NCI-H2081 treated with DMSO at 0.1 percent for 48 hours (cell line): ENCODE data around the gene CCDC27.

Source experiments
- DNase-seq: peaks from one replicate; lab custom pipeline; 2025; lab: John Stamatoyannopoulos, UW

The CCDC27 gene

DNA sequence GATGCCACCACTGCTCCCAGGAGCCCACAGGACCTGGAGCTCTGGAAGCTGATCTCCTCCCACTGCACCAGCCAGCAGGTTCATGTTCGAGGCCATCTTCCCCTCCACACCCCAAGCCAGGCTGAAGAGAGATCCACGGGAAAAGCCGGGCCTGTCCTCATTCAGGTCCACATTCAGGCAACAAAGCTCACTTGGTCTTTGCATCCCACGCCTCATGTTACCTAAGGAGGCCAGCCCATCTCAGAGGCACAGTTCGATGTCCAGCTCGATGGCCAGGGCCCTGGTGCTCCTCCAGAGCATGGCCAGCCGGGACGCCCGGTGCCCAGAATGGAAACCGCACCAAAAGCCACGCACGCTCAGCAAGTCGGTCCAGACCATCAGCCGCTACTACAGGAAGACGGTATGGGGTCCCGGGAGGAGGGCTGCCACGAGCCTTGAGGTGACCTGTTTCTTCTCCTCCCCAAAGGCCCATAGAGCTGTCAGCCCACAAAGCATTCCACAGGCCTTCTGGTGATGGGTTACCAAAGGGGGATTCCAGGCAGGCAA, at the start of gene CCDC27:
CCDC27 (plus strand) TSS at position 51 of the 546 bp plus-strand sequence; CDS start at position 83, 32 bp downstream.
- DNase-seq: no peak

DNA sequence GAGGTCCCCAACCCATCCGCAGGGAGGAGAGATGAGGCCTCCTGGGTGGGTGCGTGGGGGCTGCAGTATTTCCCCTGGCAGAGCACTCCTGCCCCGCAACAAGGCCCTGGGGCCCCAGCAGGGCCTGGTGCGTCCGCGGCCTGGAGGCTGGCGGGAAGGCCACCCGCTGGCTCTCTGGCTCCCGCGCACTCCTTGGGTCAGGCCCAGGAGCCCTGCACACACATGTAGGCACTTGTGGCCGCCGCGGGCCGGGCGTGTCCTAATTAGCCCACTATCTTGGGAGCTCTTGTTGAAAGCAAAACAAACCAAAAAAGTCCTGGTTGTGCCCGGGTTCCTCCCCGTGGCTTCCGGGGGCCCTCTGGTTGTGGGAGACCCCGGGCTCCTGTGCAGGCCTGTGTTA, 49.7 kb upstream of the CCDC27 start:
- no peak for DNase-seq

DNA sequence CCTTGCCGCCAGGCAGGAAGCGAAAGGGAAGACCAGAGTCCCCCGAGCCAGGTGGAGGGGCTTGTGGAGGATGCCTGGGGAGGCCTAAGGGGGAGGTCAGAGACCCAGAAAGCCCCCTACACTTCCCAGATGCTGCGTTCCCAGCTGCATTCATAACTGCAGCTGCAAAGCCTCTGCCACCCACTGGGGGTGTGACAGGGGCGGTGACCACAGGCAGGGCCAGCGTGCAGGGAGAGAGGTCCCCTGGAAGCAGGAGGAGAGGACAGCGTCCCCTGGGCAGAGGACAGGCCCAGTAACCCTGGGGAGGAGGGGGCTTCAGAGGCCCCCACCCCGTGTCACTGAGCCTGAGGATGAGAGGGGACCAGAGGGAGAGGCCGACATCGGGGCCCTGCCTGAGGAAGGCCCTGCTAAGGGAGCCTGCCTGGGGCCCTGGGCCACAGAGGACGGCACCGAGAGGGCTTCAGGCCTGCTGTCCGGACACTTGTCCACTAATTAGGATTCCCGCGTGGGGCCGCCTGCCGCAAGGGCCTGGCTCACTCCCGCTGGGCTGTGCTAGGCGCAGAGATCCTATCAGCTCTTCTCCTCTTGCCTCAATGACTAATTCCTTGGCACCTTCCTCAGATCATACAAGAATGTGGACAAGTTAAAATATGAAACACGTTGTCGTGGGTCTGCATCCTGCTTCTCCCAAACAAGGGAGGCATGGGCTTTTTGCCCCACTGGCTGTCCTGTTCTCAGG, 49.1 kb upstream of the CCDC27 start:
- no peak for DNase-seq

DNA sequence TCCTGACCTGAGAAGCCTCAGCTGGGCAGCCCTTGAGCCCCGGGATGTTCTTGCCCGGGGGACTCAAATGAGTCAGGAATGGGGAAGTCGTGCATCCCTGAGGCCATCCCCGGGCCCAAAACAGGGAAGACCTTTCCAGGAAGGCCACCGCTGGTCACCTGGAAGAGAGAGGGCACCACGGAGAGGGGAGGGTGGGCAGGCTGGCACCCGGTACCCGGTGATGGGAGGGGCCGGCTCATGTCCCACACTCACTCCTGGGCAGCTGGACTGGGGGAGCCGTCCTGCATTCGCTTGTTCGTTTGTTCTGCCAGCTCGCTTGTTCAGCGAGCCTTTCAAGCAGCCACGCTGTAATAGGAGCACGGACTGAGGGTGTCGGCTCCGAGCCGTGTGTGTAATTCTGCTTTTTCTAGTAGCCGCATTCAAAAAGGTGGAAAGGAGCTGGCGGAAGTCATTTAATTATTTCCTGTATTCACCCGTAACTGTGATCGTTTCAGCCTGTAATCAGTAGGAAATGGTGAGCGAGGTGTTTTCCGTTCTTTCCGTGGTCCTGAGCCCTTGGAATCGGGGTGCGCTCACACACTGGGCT, 48.4 kb upstream of the CCDC27 start:
- no peak for DNase-seq

DNA sequence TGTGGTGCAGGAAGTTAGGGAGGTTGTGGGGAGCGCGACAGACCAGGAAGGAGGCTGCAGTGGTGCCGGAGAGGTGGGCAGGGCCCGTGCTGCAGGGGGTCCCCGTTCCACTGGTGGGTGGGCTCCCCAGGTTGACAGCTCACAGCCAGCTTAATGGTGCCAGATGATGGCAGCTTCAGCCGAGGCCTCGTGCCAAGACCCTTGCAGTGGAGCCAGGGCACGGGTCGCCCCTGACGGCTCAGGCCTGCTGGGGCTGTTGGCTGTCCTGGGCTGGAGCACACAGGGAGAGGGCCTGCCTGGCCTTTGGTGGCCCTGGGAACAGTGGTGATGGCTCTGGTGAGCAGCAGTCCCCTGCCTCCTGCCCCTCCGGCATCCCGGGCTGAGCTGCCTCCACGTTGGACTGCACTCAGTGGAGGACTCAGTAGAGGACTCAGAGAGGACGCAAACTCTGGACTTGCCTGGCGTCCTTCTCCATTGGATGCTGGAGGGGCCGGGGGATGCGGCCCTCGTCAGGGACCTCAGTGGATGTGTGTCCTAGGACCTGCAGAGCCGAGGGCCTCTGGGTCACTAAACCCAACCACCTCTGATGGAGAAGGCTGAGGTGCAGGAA, 46.8 kb upstream of the CCDC27 start:
- DNase-seq: no peak

DNA sequence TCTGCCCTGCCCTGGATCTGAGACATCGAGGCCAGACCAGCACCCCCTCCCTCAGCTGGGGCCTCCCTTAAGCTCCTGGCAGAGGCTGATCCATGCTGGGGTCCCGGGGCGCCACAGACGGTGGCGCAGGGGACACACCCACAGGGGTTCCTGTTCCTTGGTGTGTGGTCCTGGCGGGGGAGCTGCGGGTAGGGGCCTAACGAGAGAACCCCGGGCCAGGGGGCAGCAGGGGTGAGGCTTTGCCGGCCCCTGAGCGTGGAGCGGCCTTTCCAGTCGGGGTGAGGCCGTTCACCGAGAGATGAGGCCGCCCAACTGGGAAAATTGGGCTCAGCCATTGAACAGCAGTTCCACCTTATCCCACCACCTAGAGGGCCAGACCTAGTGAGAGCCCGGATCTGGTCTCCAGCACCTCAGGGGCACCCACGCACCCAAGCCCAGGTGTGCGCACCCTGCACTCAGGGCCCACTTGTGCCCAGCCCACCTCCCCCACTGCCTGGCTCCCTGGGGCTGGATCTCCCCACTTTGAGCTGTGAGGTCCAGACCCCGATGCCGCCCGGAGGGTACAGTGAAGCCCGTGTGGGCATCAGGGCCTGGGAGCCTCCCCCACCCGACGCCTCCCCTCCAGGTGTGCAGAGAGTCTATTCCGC, 45.5 kb upstream of the CCDC27 start:
- DNase-seq: no peak

DNA sequence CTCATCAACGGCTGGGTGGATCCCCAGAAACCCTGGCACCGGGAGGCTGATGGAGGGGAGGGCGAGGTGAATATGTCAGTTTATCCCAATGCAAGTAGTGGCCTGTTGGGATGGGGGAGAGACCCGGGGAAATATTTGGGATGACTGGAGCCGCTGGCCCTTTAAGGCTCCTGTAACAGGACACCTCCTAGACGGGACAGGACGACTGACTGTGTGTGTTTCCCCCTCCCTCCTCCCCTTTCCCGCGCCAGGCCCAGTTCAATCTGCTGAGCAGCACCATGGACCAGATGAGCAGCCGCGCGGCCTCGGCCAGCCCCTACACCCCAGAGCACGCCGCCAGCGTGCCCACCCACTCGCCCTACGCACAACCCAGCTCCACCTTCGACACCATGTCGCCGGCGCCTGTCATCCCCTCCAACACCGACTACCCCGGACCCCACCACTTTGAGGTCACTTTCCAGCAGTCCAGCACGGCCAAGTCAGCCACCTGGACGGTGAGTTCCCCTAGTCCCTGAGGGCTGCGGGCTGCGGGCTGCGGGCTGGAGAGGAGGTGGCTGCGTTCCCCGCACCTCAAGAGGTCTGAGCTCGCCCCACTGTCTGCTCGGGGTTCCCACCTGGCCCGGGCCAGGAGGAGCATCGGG, 44.8 kb upstream of the CCDC27 start:
- no peak for DNase-seq

DNA sequence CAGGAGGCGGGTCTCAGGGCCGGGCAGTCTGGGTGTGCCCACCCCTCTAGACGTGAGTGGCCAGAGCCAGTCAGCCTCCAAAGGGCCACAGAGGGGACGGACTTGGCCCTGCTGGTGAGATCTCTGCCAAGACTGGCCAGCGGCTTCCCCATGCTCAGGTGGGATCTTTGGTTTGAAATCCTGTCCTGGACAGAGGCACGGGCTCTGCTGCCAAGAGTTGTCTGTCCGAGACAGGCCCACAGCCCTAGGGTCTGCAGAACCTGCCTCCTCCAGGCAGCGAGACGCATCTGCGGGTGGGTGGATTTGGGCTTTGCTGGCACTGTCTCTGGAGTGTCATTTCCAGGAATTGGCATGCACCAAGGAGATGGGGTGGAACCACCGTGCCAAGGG, 44.3 kb upstream of the CCDC27 start:
- no peak for DNase-seq

DNA sequence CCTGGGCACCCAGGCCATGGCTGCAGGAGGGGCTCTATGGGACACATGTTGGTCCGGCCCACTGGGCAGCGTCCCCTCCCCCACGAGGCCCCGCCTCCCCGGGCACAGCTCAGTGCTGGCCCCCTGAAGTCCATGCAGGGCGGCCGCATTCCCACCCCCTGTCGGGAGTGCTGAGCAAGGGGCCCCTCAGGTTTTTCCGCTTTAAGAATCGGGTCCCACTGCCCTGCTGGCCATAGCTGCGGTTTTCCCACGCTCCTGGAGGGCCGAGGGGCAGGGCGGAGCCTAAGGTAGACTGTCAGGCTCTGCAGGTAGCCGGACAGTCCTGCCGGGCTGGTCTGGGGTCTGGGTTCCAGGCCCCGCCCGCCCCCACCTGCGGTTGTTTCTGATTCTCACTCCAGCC, 43.5 kb upstream of the CCDC27 start:
- no peak for DNase-seq

DNA sequence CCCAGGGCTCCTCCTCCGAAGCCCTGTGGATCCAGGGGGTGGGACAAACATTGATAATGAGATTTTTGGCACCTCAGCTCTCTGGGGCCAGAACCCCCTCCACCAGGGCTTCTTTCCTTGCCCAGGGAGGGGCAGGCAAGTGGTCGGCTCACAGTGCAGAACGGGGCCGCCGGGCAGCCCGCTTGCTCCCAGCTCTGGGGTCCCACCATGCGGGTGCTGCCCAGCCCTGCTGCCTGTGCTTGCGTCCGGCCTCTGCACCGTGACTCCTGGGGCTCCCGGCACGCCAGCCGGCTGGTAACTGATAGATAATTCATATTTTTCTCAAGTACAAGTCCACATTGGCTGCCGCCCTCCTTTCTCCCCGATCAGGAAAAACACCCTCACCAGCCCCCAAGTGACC, 42.0 kb upstream of the CCDC27 start:
- no peak for DNase-seq

DNA sequence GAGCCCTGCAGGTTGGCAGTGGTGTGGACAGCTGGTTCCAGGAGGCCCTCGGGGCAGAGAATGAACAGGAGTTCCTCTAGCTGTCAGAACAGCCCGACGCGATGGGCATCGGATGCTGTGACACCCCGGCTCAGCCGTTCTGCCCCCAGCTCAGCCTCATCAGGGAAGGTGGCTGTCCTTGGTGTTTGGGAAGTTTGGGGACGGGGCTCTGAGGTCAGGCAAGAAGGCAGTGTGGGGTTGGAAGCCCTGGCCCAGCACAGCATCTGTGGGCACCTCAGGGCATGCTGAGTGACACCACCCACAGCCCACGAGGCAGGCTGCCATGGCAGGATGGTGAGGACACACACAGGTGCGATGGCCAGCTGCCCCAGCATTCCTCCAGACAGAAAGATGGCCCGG, 40.9 kb upstream of the CCDC27 start:
- DNase-seq: no peak

DNA sequence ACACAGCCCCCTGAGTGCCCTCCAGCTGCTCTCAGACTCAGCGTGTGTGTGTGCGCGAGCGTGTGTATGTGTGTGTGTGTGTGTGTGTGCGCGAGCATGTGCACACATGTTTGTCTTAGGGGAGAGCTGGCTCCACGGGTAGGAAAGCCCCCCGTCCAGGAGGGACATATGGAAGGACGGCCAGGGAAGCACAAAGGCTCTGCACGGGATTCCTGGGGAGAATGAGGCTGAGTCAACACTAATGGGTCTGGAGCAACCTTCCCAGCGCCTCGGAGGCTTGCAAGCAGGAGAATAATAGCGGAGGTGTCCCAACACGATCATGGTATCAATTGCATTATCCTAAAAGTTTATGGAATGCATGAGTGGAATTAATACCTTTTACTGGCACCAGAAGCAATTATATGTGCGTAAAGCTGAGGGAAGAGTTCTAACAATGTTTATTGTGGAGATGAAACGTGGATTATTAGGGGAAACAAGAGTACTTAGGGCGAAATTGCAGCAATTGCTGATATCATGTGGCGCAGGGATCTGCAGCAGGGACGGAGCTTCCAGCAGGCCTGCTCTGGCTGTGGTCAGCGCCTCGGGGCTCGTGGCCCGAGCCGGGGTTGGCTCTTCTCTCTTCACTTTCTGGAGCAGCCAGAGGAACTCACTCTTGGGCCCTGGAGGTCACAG, 40.3 kb upstream of the CCDC27 start:
- DNase-seq: no peak

DNA sequence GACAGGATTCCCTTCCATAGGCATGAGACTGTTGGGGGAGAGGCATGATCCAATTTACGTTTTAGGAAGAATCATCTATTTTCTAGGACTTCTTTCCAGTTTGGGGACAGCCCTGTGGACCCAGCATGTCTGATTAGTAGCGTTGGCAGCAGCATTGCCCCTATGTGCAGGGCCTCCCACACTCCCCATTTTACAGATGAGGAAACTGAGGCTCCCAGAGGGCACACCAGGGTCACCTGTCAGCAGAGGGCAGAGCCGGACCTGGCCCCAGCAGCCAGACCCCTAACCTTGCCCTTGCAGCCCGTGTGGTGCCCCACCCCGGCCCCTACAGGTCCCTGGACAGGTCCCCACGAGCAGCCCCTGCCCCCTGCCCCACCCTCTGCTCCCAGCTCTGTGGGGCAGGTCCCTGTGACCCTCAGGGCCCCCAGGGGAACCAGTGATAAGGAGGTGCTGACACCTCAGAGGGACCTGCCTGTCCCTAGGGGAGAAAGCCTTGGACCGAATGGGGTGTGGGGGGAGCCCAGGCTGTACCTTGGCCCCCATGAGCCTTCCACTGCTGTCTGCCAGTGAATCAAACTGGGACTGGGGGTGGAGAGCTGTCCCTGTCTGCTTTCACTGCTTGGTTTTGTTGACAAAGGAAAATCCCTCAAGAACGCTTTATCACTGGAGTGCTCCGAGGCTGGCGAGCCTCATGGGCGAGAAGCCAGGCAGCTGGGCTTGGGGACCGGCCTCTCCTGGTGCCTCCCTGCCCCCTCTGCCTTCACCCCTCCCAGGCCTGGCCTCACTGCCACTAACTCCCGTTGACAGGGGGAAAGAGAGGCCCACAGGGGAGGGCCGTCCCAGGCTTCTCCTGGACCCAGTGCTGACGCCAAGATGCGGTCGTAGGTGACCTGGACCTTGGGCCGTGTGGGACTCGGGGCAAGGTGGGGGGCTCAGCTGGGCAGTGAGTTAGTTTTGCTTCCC, 39.4 kb upstream of the CCDC27 start:
- DNase-seq: no peak

DNA sequence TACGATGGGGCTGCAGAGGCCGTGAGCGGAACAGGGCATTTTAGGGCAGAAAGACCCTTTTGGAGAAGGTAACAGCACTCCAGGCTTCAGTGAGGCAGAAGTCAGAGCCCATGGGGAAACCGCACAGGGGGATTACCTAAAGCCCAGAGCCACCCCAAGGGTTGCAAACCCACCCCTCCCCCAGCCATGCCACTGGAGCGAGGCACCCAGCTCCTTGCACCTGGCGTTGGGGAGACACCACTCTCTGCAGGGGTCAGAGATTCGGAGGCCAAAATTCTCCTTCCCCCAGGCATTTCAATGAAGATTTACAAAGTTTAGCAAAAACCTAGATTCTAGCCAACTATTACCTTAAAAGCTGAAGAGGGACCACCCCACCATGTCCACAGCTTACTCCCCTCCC, 38.4 kb upstream of the CCDC27 start:
- DNase-seq: no peak

DNA sequence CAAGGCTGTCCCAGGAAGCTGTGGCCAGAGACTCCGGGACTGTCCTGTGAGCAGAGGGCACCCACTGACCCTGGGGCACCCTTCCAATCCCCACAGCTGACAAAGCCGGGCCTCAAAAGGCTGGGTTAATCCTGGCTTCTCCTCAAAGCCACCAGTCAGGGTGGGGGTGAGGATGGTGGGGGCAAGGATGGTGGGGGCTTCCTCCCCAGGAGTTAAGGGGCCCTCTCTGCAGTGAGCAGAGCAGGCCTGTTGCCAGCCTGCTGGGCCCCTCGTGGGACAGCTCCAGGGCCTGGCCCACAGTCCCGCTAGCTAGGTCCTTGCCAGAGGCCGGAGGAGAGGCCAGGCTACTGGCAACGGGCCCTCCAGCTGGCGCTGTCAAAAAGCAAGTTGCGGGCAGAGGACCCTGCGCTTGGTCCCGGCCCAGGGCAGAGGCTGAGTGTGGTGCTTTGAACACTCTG, 37.9 kb upstream of the CCDC27 start:
- no peak for DNase-seq

DNA sequence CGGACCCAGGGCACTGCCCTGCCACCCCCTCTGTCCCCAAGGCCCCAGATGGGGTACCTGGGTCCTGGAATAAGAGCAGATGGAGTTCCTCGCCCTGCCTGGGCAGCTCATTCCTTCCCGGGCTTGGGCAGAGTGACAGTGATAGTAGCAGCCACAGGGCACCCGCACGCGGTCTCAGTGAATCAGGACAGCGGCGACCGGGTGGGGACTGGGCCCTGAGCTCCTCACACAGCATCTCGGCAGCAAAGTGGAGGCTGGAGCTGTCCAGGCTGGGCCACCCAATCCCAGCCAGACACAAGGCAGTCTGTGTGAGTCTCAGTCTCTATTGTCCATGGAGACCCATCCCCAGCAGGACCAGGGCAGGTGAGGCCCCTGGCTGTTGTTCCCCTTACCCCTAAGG, 37.4 kb upstream of the CCDC27 start:
- no peak for DNase-seq

DNA sequence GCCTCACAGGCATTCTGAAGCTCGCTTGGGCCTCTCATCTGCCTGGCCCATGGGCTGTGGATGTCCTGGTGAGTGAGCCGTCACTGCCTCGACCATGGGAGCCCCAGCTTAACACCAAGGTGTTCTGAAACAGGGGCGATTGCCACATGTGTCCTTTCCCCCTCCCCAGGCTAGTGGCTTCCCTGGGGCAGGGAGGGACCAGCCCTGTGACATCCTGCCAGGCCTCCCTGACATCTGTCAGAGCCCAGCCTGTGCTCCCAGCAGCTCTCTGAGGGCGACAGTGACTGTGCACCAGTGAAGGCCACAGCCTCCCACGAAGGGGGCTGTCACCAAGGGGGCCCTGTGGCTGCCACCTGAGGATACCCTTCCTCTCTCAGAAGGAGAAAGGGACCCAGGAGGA, 35.9 kb upstream of the CCDC27 start:
- no peak for DNase-seq

DNA sequence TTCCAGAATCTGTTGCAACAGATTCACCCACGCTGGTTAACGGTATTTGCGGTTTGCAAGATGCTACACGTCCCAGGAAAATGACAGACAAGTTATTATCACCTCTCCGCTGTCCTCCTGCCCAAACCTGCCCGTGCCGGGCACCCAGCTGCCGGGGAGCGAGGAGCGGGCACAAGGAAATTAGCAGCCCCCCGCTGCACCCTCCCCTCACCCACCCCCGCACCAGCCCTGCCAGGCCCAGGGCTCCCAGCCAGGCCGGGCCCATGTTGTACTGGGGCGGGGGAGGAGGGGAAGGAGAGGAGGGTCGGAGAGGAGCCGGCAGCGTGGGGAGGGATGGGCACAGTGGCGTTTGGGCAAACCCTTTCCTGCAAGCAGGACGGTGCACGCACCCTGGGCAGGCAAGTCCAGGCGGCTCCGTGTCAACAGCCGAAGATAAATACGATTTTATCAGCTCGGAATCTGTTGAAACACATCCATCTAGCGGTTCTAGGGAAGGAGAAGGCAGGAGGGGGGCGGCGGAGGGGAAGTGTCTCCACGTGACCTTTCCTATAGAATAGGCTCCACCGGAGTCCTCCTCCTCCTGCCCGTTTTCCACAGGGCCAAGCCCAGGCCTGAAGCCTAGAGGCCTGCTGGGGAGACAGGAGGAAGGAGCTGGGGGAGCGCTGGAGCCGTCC, 35.1 kb upstream of the CCDC27 start:
- DNase-seq: no peak

DNA sequence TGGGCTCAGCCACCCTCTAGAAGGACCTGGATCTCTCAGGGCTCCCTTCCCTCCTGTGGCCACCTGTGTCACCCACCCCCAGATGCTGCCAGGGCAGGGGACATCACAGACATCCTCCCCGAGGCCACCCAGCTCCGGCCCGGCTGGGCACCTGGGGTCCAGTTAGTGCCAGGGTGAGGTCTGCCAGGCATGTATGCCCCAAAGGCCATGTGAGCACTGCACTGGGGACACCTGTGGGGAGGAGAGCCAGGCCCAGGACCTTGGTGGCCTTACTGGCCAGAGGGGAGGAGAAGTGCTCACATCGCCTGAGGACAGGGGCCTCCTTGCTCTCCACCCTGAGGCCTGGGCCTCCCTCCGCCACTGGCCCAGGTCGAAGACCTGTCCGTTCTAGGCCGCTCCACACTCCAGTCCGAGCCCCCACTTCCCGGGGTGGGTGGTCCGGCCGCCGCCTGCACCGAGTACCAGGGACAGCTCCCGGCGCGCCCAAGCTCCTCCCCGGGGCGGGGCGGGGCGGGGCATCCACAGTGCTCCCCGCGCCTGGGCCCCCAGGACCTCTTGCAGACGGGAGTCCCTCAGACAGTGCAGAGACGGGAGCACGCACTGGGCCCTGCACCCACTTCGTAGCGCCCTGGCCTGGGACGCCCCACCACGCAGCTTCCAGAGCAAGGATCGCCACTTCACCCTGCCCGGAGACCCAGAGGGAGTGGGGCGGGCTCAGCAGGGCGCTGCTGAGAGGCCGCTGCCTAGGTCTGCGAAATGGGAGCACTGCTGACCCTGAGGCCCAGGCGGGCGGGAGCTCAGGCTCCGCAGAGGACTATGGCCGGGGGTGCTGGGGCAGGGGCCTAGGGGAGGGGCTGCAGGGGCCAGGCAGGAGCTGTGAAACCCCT, 34.3 kb upstream of the CCDC27 start:
- no peak for DNase-seq
